Central memory CD8-positive, alpha-beta T cell (primary cell): Measurements from ENCODE around the gene RPF1.

Experiments used
- ATAC-seq: fragments of 150-1000 bp; cut with Tn5 transposase; replicated peaks from 2 replicates; pipeline ENCODE4 v1.10.0; 2022; ENCODE audit warnings: mild to moderate bottlenecking, moderate FRiP score, moderate number of reproducible peaks; ENCODE audit not compliant: poor library complexity, severe bottlenecking; ENCODE audit errors: extremely low read depth
- DNase-seq, 2 donors: peaks; one replicate each; pipeline ENCODE4 v3.0.0; 2021; ENCODE audit warnings: low spot score in 2 of 2
- H3K27ac Mint-ChIP-seq: one replicate; pipeline ENCODE4 v1.8.0; 2022; ENCODE audit warnings: low read depth, mild to moderate bottlenecking, moderate library complexity, mixed read lengths
- H3K27me3 Mint-ChIP-seq: one replicate; pipeline ENCODE4 v1.8.0; 2022; ENCODE audit warnings: mixed read lengths
- H3K36me3 Mint-ChIP-seq: one replicate; pipeline ENCODE4 v1.8.0; 2022; ENCODE audit warnings: mild to moderate bottlenecking, moderate library complexity, mixed read lengths; ENCODE audit not compliant: insufficient read depth
- H3K4me1 Mint-ChIP-seq: one replicate; pipeline ENCODE4 v1.8.0; 2022; ENCODE audit warnings: mixed read lengths
- H3K4me3 Mint-ChIP-seq: one replicate; pipeline ENCODE4 v1.8.0; 2022; ENCODE audit warnings: mild to moderate bottlenecking, moderate library complexity, mixed read lengths
- H3K9me3 Mint-ChIP-seq: one replicate; pipeline ENCODE4 v1.8.0; 2022; ENCODE audit warnings: mixed read lengths

Gene RPF1

GRCh38 chr1:84452436-84452835 is 26.6 kb upstream of the RPF1 start:
- Mint-ChIP-seq H3K4me1 (no peaks in the 10 kb centered on the region), H3K27ac (no peak overlapping the region), H3K36me3 (no peaks in the 10 kb centered on the region), H3K4me3 (no peak overlapping the region), H3K27me3 (peaks cover 48% of the 10 kb centered on the region), H3K9me3 (no peaks in the 10 kb centered on the region)
- no peak for DNase-seq
- no peak for ATAC-seq

DNA sequence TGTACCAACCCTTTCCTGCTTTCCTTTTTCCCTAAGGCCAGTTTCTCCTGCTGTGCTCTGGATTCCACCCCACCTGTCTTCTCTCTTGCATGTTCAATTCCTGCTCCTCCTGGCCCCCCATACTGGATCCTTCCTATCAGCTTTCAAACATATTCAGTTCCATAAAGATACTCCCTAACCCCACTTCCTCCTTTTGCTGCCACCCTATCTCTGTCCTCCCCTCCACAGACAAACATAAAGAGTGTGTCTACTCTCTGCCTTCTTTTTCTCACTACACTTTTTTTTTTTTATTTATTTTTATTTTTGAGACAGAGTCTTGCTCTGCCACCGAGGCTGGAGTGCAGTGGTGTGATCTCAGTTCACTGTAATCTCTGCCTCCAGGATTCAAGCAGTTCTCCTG is 16.9 kb upstream of the RPF1 start:
- H3K27me3 Mint-ChIP-seq = peaks cover 47% of the 10 kb centered on the region
- no peak overlapping the region for H3K4me3 Mint-ChIP-seq
- H3K9me3 Mint-ChIP-seq = no peaks in the 10 kb centered on the region
- H3K4me1 Mint-ChIP-seq = no peaks in the 10 kb centered on the region
- ATAC-seq (no peak), DNase-seq (no peak)
- no peak overlapping the region for H3K27ac Mint-ChIP-seq
- peaks cover 2% of the 10 kb centered on the region for H3K36me3 Mint-ChIP-seq

GRCh38 chr1:84467298-84467697 is 11.8 kb upstream of the RPF1 start:
- no peak for ATAC-seq

DNA sequence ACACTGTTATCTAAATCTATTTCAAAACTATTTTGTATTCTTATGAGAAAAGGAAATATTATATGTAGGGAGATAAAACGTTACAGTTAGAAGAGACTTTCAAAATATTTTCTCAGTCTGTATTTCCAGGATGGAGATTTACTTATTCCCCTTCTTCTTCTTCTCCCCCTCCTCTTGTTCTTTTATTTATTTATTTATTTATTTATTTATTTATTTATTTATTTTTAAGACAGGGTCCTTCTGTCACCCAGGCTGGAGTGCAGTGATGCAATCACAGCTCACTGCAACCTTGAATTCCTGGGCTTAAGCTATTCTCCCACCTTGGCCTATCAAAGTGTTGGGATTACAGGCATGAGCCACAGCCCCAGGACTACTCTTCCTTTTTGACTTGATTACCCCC is 2.8 kb upstream of the RPF1 start:
- Mint-ChIP-seq H3K4me1 (peaks cover 20% of the 10 kb centered on the region), H3K36me3 (peaks cover 14% of the 10 kb centered on the region), H3K9me3 (no peaks in the 10 kb centered on the region), H3K27ac (no peak overlapping the region), H3K4me3 (no peak overlapping the region), H3K27me3 (peaks cover 63% of the 10 kb centered on the region)
- ATAC-seq (no peak), DNase-seq (no peak)

More at GRCh38 chr1:84467298-84467697, 11.8 kb upstream of the RPF1 start:
- H3K9me3 Mint-ChIP-seq = no peaks in the 10 kb centered on the region
- no peaks in the 10 kb centered on the region for H3K4me1 Mint-ChIP-seq
- peaks cover 80% of the 10 kb centered on the region for H3K27me3 Mint-ChIP-seq
- no peak overlapping the region for H3K27ac Mint-ChIP-seq
- peaks cover 2% of the 10 kb centered on the region for H3K36me3 Mint-ChIP-seq
- no peak for DNase-seq
- H3K4me3 Mint-ChIP-seq = no peak overlapping the region

- ATAC-seq = no peak
- Mint-ChIP-seq H3K36me3 (peaks cover 35% of the 10 kb centered on the region), H3K9me3 (no peaks in the 10 kb centered on the region), H3K4me1 (peaks cover 43% of the 10 kb centered on the region), H3K27ac (peak overlapping the region; percentile 98), H3K27me3 (peaks cover 26% of the 10 kb centered on the region), H3K4me3 (peak overlapping the region; percentile 94)
- DNase-seq = no peak
Measured at GRCh38 chr1:84479998-84480397, 932 bp downstream of the RPF1 start.

GRCh38 chr1:84480650-84481049 is 1.6 kb downstream of the RPF1 start:
- Mint-ChIP-seq H3K27me3 (peaks cover 19% of the 10 kb centered on the region), H3K4me1 (peaks cover 45% of the 10 kb centered on the region), H3K4me3 (peak overlapping the region; percentile 94)

GRCh38 chr1:84481317-84481716 is 2.3 kb downstream of the RPF1 start:
- Mint-ChIP-seq H3K27me3 (peaks cover 14% of the 10 kb centered on the region), H3K4me3 (peak overlapping the region; percentile 94), H3K9me3 (no peaks in the 10 kb centered on the region), H3K4me1 (peaks cover 51% of the 10 kb centered on the region), H3K36me3 (peaks cover 43% of the 10 kb centered on the region), H3K27ac (no peak overlapping the region)
- DNase-seq = no peak
- no peak for ATAC-seq

More at GRCh38 chr1:84480650-84481049, 1.6 kb downstream of the RPF1 start:
- no peak overlapping the region for H3K27ac Mint-ChIP-seq
- no peaks in the 10 kb centered on the region for H3K9me3 Mint-ChIP-seq
- H3K36me3 Mint-ChIP-seq = peaks cover 40% of the 10 kb centered on the region
- no peak for ATAC-seq
- DNase-seq = no peak

- no peak overlapping the region for H3K4me3 Mint-ChIP-seq
- ATAC-seq (no peak), DNase-seq (no peak)
- H3K4me1 Mint-ChIP-seq = peaks cover 34% of the 10 kb centered on the region
- no peaks in the 10 kb centered on the region for H3K9me3 Mint-ChIP-seq
- H3K27ac Mint-ChIP-seq = no peak overlapping the region
- no peaks in the 10 kb centered on the region for H3K27me3 Mint-ChIP-seq
- H3K36me3 Mint-ChIP-seq = peaks cover 51% of the 10 kb centered on the region
Measured at GRCh38 chr1:84488107-84488506, 9.0 kb downstream of the RPF1 start.

DNA sequence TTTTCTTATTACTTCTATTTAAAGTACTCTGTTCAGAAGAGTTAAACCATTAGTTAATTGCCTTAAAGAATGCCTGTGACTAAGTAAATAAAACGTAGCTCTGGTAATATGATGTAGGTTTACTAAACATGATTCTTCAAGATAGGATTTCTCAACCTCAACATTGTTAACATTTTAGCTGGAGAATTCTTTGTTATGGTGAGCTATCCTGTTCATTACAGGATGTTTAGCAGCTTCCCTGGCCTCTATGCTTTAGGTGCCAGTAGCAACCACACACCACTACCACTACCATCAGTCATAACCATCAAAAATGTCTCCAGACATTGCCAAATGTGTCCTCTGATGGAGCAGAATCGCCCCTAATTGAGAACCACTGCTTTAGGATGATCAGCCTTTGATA is 10.7 kb downstream of the RPF1 start:
- no peak for DNase-seq
- peak overlapping the region; percentile 36 for H3K27ac Mint-ChIP-seq

DNA sequence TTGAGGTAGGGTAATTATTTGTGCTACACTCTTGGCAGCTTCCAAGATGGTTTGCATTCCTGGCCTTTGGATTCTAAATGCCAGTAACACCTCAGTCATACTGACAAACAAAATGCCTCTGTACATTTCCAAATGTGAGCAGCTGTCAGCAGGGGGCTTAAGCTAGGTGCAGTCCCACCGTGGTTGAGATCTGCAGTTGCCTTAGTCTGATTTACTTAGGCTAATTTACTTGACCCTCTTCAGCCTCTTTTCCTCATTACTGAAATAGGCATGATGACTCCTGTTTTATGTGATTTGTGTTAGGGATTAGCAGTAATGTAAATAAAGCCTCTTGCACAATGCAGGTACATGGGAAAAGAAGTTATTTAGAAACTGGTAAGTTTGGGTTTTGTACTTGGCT is 13.7 kb downstream of the RPF1 start:
- Mint-ChIP-seq H3K27ac (no peak overlapping the region), H3K36me3 (peaks cover 53% of the 10 kb centered on the region)

More for the DNA sequence above, 10.7 kb downstream of the RPF1 start:
- H3K4me3 Mint-ChIP-seq = no peak overlapping the region
- no peak for ATAC-seq
- no peaks in the 10 kb centered on the region for H3K27me3 Mint-ChIP-seq
- no peaks in the 10 kb centered on the region for H3K9me3 Mint-ChIP-seq
- peaks cover 41% of the 10 kb centered on the region for H3K36me3 Mint-ChIP-seq
- H3K4me1 Mint-ChIP-seq = peaks cover 27% of the 10 kb centered on the region

DNA sequence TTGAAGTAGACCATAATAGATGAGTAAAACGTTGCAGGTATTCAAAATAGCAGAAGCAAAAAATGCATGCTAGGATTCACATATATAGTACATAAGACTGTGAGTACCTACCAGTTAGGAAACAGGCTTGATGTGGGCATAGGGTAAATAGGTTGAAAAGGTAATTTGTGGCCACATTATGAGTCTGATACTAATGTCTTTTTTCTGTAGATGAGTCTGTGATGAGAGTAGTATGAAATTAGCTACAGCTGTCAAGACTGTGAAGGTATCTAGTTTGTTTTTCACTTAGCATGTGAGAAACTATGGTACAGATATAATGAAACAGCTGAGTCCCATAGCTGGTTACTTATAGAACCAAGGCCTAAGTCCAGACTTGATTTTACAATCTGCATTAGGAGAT is 14.7 kb downstream of the RPF1 start:
- ATAC-seq = no peak
- Mint-ChIP-seq H3K27ac (no peak overlapping the region), H3K4me1 (peaks cover 6% of the 10 kb centered on the region), H3K9me3 (no peaks in the 10 kb centered on the region), H3K27me3 (no peaks in the 10 kb centered on the region), H3K36me3 (peaks cover 61% of the 10 kb centered on the region), H3K4me3 (no peak overlapping the region)
- DNase-seq = no peak

More for the DNA sequence above, 13.7 kb downstream of the RPF1 start:
- DNase-seq (no peak), ATAC-seq (no peak)
- Mint-ChIP-seq H3K4me3 (no peak overlapping the region), H3K27me3 (no peaks in the 10 kb centered on the region), H3K9me3 (no peaks in the 10 kb centered on the region), H3K4me1 (peaks cover 12% of the 10 kb centered on the region)

DNA sequence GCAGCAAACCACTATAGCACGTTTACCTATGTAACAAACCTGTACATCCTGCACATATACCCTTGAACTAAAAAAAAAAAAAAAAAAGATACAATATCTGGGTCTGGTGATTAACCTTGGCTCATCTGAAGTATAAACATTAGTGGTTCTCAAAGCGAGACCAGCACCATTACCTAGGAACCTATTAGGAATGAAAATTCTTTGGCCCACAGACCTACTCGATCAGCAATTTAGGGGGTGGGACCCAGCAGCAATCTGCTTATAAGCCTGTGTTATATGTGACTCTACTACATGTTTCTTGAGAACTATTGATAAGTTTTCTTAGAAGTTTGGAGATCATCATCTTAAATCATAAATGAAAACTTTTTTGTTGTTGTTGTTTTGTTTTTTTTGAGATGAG is 17.4 kb downstream of the RPF1 start:
- H3K4me1 Mint-ChIP-seq = peaks cover 6% of the 10 kb centered on the region
- DNase-seq (no peak), ATAC-seq (no peak)
- no peak overlapping the region for H3K4me3 Mint-ChIP-seq
- H3K27me3 Mint-ChIP-seq = no peaks in the 10 kb centered on the region
- no peak overlapping the region for H3K27ac Mint-ChIP-seq
- H3K36me3 Mint-ChIP-seq = peaks cover 55% of the 10 kb centered on the region
- H3K9me3 Mint-ChIP-seq = no peaks in the 10 kb centered on the region

- no peak for DNase-seq
- Mint-ChIP-seq H3K4me1 (peaks cover 10% of the 10 kb centered on the region), H3K36me3 (peaks cover 51% of the 10 kb centered on the region), H3K27me3 (no peaks in the 10 kb centered on the region), H3K9me3 (no peaks in the 10 kb centered on the region), H3K27ac (peak overlapping the region; percentile 13), H3K4me3 (no peak overlapping the region)
- no peak for ATAC-seq
Measured at GRCh38 chr1:84497631-84498275, 18.7 kb downstream of the RPF1 start.
